Brain microvascular endothelial cell (primary cell): Measurements from ENCODE around the gene NKX1-1.

ENCODE experiments used
- DNase-seq: peaks from one replicate; pipeline ENCODE4 v3.0.0-alpha.2; 2020
- H3K27ac ChIP-seq: fragments of 250-450 bp; sonication (Bioruptor Pico); 2 replicates; pipeline ENCODE4 v1.5.1; 2020; ENCODE audit warnings: mild to moderate bottlenecking, moderate library complexity
- H3K27me3 ChIP-seq: fragments of 250-450 bp; sonication (Bioruptor Pico); replicated peaks from 2 replicates; pipeline ENCODE4 v1.5.1; 2020; ENCODE audit warnings: mild to moderate bottlenecking
- H3K36me3 ChIP-seq: fragments of 250-450 bp; sonication (Bioruptor Pico); replicated peaks from 2 replicates; pipeline ENCODE4 v1.5.1; 2020; ENCODE audit warnings: mild to moderate bottlenecking
- H3K4me3 ChIP-seq: 2 replicates; pipeline ENCODE4 v1.5.1; 2011; ENCODE audit warnings: low read depth, mild to moderate bottlenecking, control low read depth, low read length, moderate library complexity
- CTCF ChIP-seq: IDR thresholded peaks from 2 replicates; pipeline ENCODE4 v1.5.1; 2011; ENCODE audit warnings: low read depth, mild to moderate bottlenecking, moderate library complexity, low read length, control low read depth, inconsistent platforms; ENCODE audit errors: missing control alignments
- in situ Hi-C: cut with HindIII; loops from 2 replicates; pipeline ENCODE4 v1.10.0; 2017; ENCODE audit warnings: low sequenced_read_pairs, low pct_ligation_motif_present

NKX1-1 gene

GRCh38 chr4:1405636-1406393 is 427 bp downstream of the NKX1-1 start:
- Histone ChIP-seq H3K27ac (no peak overlapping the region), H3K27me3 (peaks cover 77% of the 10 kb centered on the region), H3K36me3 (no peaks in the 10 kb centered on the region), H3K4me3 (no peak overlapping the region)
- in situ Hi-C loops: no loop called here
- no peak for TF ChIP-seq CTCF
- no peak for DNase-seq

- no peaks in the 10 kb centered on the region for H3K36me3 ChIP-seq
- H3K27ac ChIP-seq: no peak overlapping the region
- DNase-seq: no peak
- in situ Hi-C loops: no loop called here
- TF ChIP-seq CTCF: no peak
- peaks cover 82% of the 10 kb centered on the region for H3K27me3 ChIP-seq
- H3K4me3 ChIP-seq: no peak overlapping the region
These were observed 997 bp downstream of the NKX1-1 start for GRCh38 chr4:1405254-1405635.

- Histone ChIP-seq H3K27ac (no peak overlapping the region), H3K27me3 (peaks cover 82% of the 10 kb centered on the region), H3K4me3 (no peak overlapping the region), H3K36me3 (no peaks in the 10 kb centered on the region)
- no peak for TF ChIP-seq CTCF
- DNase-seq: no peak
- in situ Hi-C loops: no loop called here
These were observed 1.5 kb downstream of the NKX1-1 start for GRCh38 chr4:1404573-1405253.

GRCh38 chr4:1403591-1404572 is 2.4 kb downstream of the NKX1-1 start:
- H3K4me3 ChIP-seq: no peak overlapping the region
- TF ChIP-seq CTCF: no peak
- no peaks in the 10 kb centered on the region for H3K36me3 ChIP-seq
- in situ Hi-C loops: no loop called here
- H3K27me3 ChIP-seq: peaks cover 80% of the 10 kb centered on the region
- DNase-seq: no peak
- H3K27ac ChIP-seq: no peak overlapping the region

GRCh38 chr4:1403177-1403583 is 3.1 kb downstream of the NKX1-1 start:
- no peak overlapping the region for H3K4me3 ChIP-seq
- in situ Hi-C loops: no loop called here
- no peak overlapping the region for H3K27ac ChIP-seq
- no peaks in the 10 kb centered on the region for H3K36me3 ChIP-seq
- H3K27me3 ChIP-seq: peaks cover 73% of the 10 kb centered on the region
- DNase-seq: no peak
- no peak for TF ChIP-seq CTCF
